Loucy (cell line): ENCODE data around the gene FBXO4.
"Not testable (repeated sequence)": the region's sequence is repeated elsewhere in the genome, so short reads cannot be mapped to it uniquely, and the experiment has no call there.

Experiments
- CTCF ChIP-seq: fragments of 200-600 bp; sonication (generic); conservative IDR thresholded peaks from 2 replicates; pipeline ENCODE4 v1.5.1; 2014; ENCODE audit warnings: mild to moderate bottlenecking, antibody characterized with exemption, low read length
- EZH2phosphoT487 ChIP-seq: fragments of 200-600 bp; IDR thresholded peaks from 2 replicates; pipeline ENCODE4 v1.6.1; 2018; ENCODE audit warnings: antibody characterized with exemption, mild to moderate bottlenecking, moderate library complexity, borderline replicate concordance

GRCh38 chr5:41982858-41983257 lies 57.8 kb downstream of the FBXO4 start:
- not testable (repeated sequence) for TF ChIP-seq CTCF, EZH2phosphoT487
